Activated effector memory CD4-positive, alpha-beta T cell treated with Interleukin-2 at 50 U/mL for 16 hours (primary cell): ENCODE measurements around the gene USP3.

Experiments used
- DNase-seq: peaks from one replicate; pipeline ENCODE4 v3.0.0-alpha.2; 2020

The USP3 gene

DNA sequence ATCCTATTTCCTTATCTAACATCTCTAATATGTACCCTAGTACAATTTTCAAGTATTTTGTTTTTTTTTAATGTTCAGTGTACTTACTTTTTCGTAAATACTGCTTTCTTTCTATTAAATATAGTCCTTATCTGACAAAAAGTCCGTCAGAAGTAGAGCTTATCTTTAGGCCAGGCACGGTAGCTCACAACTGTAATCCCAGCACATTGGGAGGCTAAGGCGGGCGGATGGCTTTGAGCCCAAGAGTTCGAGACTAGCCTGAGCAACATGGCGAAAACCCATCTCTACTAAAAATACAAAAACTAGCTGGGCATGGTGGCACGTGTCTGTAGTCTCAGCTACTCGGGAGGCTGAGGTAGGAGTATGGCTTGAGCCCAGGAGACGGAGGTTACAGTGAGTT lies 41.1 kb downstream of the USP3 start:
- no peak for DNase-seq

DNA sequence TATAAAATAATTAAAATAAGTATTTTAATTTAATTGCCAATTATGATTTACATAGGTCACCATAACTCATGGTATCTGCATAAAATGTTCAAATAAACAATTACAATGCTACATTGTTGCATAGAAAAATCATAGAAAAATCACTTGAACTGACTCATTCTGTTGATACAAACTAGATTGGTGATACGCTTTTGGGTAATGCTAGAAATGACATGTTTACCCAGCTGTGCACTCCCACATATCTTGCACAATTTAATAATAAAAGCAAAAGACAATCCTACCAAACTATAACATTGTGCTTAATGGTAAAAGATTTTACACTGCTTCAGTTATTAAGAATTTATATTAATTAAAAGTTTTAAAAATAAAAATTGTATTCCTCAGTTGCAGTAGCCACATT lies 47.0 kb downstream of the USP3 start:
- no peak for DNase-seq

DNA sequence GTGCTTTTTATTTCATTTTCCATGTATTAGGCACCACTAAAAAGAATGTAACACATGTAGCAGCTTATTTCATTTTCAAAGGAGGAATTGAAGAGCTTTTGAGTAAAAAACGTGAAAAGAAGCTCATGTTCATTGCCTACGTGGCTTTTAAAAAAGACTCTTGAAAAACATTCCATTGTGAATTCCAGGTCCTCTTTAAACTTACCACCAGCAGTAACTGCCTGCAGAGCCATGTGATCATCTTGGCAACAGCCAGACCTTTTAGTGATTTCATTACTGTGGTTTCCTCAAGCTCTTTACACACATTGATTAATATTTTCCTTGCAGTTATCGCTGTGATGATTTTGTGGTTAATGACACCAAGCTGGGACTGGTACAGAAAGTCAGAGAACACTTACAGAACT lies 49.0 kb downstream of the USP3 start:
- DNase-seq, result no peak

DNA sequence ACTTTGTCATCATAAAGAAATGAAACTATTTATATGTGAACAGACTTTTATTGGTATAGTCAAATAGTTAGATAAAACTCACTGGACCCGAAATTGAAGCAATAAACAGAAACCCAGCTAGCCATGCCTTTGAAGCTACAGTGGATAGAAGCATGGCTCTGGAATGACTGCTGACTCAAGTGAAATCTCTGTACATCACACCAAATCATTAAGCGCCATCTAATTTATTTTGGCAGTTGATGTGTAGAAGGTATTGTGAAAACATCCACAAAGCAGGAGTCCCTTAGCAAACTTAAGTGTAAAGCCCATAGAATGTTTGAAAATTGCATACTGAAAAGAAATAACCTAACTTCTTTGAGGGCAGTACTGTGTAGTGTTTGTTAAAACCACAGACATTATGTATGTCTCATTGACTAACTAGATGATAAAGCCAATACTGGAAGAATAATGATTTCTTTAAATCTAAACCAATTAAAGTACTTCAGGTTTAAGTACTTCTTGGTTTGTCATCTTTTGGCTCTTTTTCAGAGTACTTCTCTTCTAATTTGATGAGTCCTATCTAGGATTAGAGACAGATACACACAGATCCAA lies 50.0 kb downstream of the USP3 start:
- no peak for DNase-seq

DNA sequence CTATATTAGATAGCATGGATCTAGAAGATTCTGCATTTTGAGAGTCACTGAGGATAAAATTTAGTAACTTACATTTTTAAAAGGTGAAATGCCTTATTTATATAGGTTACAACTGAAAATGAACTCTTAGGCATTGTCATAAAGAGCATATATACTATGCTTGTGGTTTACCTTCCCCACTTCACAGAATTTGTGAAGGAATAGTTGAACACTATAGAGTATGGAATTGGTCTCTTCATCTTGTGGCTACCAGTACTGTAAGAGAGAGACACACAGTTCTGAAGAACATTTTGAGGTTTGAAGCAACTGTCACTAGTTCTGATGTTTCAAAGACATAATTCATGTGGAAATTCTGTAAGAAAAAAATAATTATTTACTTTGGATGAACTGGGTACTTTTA lies 51.1 kb downstream of the USP3 start:
- no peak for DNase-seq

DNA sequence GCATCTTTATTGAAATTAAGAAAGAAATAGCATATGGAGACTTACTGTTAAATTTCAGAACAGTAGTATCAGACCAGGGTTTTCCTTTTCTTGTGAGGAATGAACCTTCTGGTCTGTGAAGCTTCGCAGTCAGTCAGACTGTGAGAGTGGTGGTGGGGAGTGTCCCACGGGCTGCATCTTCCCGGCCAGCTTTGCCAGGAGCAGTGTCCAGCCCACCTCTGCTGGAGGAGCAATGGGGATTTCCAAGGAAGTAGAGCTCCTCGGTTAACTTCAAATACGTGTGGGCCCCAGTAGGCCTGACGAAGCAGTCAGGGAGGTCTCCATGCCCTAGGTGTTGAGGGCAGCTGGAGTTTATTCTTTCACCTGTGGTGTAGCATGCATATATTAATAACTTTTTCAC lies 51.9 kb downstream of the USP3 start:
- no peak for DNase-seq

DNA sequence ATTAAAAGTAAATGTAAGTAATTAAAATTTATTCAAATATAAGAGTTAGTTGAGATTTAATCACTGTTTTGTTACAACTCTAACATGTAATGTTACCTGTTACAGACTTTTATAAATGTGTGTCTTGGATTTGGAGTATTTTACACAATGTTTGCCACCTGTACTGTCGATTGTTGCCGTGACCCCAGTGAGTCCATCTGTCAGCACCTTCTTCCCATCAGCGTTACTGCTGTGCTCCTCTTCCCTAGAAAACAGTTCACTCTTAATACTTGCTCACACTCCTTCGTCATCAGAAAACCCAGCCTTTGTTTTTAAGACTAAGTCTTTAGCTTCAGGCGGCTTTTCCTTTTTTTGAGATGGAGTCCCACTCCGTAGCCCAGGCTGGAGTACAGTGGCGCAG lies 52.3 kb downstream of the USP3 start:
- no peak for DNase-seq

DNA sequence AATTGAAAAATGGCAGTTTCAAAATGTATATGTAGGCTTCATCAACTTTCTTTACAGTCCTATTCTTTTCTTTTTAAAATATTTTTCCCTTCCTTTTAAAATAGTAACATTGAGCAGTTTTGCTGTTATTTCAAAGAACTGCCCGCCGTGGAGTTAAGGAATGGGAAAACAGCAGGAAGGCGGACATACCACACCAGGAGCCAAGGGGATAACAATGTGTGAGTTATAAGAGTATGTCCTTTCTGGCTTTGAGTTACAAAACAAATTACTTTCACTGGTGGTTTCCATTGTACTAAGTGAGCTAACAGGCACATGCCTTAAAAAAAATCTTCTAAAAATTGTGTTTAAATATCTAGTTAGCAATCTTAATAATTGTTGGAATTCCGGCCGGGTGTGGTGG lies 55.4 kb downstream of the USP3 start:
- DNase-seq, result no peak

DNA sequence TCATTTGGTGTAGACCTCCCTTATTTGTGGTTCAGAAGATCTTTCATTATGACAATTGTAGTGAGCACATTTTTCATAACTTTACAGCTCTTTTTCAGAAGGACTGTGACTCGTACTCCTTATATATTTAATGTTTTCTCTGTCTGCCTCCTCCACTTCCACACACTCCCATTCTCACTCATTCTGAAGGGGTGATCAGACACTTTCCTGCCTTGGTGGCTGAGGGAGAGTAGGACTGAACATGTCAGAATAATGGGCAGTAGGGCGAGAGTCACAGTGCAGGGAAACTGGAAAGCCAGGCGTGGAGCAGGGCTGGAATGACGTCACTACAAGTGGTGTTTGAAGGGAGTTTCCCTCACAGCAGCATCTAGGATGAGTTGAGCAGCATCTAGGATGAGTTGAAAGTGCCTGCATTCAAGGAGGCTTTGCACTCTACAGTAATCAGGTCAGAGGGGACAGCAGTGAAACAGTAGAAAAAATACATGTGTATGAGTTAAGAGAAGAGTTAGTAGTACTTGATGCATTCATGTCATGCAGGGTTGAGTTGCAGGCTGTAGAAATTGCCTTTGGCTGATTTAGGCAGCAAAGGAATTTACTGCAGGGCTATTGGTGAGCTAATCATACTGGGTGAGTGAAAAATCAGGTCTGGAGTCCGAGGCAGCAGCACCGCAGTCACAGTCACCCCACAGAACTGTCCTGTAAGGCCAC lies 56.5 kb downstream of the USP3 start:
- no peak for DNase-seq

DNA sequence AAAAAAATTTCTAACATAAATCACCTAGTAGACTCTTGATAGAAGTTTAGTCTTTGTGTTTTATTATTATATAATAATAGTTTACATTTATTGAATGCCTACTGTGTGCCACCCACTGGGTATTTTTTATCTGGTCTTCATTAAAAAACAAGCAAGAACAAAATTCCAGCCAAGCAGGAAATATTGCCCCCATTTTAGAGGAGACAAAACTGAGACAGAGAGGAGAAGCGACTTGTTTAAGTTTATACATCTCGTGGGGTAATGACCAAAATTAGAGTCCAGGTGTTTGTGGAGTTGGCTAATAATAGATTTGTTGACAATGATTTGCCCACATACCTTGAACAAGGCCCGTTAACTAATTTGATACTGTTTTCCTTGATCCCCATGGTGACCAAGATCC lies 59.7 kb downstream of the USP3 start:
- DNase-seq, result no peak

DNA sequence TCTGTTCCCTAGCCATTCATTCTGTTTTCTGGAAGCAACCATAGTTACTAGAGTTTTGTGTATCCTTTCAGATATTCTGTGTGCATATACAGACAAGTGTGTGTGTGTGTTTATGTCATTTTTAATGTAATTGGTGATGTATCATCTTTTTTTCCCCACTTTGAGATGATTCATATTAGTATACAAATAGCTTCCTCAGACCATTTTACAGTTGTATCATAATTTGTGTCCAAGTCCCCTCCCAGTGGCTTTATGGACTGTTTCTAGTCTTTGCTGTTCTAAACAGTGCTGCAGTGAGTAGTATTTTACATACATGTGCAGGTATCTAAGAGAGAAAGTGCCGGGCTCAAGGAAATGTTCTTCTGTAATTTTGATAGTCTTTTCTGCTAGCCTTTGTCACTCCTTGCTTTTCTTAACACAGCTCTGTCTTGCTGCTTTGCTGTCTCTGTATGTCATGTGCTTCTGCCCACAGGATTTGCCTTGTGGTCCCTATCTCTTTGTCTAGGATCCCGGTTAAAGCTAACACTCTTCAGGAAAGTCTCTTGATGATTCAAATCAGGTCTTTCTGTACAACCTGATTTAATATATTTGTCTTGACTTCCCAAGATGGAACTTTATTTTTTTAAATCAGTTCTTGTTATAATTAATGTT lies 61.3 kb downstream of the USP3 start:
- DNase-seq, result no peak

DNA sequence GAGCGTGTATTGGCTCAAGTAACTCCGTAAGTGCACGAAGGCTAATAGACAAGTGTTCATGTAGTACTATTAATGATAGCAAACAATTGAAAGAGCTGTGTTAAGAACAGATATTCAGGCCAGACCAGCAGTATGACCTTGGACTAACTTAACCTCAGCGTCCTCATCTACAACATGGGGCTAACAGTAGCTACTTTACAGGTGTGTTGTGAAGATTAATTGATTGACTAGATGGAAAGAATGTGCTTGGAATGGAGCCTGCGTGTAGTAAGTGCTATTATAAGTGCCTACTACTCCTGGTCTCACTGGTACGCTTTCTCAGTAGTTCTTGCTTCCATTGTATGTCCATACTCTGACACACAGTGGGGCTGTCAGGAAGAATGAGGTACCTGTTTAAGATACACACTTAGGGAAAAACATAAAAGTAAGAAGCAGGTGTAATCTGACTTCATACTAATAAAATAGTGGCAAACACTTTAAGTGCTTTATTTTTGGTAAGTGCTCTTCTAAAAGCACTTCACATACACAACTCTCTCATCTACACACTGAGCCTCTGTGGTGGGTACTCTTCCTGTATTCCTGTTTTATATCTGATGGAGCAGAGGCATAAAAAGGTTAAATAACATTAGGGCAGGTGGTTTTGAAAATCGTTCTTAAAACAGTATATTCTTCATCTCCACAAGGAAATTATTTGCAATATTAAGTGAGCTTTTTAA lies 68.5 kb downstream of the USP3 start:
- DNase-seq, result no peak

DNA sequence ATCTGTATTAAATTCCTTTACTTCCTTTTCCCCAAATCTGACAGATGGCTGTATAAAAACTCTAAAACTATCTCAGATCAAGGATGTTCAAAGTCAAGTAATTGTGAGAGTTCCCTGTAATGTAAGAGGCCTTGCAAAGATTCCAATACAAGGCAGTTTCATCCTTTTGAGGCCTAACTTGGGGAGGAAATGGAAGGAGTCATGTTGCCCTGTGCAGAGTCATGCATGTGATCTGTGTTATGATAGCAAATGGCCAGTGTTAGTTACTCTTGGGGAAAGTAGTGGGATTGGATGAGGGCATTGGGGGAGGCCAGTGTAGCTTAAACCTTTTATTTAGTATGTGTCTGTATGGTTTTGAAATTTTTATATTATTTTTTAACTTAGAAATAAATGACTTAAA lies 69.1 kb downstream of the USP3 start:
- DNase-seq, result no peak

DNA sequence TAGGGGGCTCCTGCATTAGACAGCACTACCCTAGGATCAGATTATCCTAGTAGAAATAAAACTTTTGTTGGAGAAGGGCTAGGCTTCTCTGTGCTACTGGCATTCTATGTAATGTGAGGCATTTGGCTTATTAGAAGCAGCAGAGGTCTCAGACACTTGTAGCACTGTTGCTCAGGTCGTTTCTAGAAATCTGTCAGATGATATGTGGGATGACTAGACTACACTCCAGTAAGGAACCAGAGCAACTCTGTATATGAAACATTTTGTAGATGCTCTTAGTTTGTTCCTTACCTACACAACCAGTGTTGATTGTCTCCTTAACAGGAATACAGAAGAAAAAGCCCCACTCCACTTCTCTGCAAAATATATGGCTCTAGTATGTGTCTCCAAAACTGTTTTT lies 70.9 kb downstream of the USP3 start:
- no peak for DNase-seq

DNA sequence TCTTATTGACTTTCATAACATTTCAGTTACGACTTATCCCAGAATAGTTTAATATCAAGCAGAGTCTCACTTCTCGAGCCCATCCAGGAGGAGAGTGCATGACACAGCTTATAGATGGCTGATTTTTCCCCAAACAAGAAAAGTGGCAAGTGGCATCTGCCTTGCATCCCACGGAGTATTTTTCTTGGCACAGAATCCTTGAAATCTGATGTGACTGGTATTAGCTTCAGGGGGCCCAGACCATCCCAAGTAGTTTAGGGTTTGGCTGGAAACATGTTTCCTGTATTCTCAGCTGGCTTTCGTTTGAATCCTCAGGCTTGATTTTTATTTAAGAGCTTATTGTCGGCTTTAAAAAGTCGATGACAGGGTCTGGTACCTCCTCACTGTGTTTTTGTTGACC lies 72.0 kb downstream of the USP3 start:
- no peak for DNase-seq

DNA sequence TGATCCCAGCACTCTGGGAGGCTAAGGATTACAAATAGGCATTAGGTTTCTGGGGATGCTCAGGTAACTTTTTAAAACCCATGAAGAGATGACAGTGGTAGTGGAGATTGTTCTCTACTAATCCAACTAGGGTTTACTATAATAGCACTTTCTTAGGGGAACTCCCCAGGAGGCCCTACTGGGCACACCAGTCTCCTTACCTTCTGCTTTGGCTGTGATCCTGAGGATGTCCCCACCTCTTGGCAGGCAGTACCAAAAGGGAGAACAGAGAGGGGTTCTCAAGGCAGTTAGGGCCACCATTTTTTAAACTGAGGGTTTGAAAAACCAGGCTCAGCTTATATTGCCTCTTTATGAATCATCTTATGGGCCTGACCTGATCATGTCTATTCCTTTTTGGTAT lies 77.8 kb downstream of the USP3 start:
- DNase-seq, result no peak

DNA sequence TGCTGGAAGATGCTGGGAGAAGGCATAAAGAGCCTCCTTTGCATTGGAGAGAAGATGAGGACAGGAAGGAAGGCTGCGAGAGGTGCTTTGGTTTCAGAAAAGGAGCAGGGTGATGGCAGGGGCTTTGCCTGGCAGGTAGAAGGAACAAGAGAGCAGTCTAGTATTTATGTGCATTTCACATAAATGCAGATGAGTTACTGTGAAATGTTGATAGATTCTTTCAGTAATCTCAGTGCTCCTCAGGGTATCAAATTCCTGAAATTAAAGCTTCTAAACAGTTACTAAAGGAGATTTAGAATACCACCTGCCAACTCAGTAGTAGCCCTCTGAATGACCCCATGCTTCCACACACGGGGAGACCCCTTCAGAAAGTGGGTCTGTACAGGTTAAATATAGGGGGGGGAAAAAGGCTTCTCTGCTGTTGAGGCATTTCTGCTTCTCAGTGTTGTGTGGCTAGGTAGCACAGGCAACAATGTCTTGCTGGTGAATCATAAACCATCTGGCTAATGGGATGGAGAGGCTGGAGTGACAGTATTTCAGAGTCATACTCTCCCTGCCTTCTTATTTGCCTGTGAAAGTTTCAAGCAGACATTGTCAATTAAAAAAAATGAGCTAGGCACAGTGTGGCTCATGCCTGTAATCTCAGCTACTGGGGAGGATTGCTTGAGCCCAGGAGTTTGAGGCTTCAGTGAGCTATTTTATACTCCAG lies 78.5 kb downstream of the USP3 start:
- DNase-seq, result no peak

DNA sequence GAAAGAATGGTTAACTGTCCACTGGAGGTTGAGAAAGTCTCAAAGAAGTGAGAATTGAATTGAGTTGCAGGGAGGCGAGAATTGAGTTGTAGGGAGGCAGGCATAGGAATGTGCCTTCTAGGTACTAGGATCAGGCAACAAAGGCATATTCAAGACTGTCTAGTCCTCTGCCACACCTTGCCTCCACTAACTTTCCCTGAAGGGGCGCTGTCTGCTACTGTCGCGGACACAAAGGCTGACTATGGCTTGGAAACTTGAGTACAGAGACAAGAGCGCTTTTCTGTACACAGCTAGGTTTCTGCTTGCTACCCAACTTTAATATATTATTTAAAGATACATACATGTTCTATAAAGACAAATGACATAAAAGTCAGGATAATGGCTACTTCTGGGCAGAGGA lies 82.4 kb downstream of the USP3 start:
- DNase-seq, result no peak

DNA sequence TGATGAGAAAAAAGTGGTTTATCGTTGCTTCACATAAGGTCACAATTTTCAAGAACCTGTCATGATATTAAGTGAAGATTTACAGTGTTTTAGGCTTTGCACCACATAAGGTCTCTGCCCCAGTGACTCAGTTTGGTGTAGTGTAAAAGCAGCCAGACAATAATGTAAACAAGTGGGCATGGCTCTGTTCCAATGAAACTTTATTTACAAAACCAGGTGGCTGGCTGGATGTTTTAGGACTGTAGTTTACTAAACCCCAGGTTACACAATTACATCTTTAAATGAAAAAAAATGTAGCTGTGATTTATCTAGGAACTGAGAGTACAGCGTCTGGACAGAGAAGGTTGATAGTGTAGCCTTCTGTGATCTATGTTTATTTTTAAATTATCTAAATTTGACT lies 83.1 kb downstream of the USP3 start:
- no peak for DNase-seq

DNA sequence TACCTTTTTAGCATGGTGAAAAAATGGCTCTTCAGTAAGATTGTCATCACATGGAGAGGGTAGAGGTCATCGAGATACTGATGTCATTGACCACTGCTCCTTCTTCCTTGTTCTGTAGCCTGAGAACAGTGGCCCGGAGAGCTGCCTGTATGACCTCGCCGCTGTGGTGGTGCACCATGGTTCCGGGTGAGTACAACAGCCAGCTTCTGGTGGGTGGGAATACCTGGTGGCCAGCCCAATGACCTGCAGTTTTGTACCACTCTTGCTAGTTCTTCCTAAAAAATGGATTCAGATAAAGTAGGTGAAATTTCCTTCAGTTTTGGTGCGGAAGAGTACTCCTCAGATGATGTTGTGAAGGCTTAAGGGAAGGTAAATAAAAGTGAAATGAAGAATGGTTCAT lies 84.4 kb downstream of the USP3 start:
- DNase-seq, result no peak

DNA sequence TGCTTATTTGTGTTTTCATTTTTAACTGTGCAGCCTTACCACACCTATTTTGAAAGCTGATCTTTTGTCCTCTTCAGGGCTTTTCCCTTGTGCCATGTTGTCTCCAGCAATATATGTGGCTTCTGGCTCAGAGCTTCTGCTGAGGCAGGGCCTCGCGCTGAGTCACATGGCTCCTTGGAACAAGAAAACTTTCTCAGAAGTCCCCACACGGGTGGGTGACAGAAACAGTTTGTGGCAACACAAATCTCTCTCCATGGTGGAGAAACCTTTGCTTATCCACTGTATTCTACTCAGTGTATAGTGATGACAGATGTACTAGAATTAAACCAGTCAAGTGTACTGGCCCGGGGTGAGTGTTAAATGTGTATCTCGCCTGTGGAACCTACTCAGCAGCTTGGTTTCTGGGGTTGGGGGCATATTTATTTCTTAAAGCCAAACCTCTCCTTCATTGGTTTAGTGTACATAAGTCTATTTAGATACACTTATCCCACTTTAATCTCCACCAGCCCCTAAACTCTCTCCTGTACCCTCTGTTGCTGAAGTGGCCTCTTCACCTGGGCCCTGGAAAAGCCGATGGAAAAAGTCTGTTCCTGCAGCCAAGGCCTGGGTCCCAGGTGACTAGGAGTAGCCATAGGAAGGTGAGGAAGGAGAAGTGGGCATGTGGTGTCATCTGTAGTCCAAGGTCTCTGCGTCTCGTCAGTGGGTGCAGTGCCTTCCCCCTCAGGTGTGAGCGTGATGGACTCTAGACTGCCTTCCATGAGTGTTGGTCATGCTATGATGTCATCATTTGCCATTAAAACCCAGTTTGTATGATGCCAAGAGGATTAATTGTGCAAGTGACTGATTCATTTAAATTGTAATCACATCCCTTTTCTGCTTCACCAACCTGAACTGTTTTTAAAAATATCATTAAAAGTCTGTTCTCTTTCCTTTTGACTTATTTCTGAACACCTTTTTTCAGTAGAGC lies 89.6 kb downstream of the USP3 start:
- no peak for DNase-seq

DNA sequence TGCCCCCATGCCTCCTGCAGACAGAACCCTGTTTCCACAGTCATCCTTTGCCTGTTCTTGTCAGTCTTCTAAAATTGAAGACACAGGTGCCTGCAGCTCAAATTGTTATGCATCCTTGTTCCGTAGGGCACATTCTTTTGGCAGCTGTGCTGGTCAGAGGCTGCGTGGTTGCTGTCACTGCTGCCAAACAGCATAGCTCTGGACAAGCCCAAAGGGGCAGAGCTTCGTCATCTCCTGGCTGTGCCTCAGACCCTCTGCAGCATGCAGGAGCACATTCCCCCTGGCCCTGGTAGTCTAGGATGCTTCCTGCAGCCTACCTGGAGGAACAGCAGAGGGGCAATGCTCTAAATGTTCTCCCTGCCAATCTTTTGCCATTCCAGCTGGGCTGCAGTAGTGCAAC lies 90.7 kb downstream of the USP3 start:
- DNase-seq, result no peak
